Measurements from ENCODE around the gene GAREM1. TPM values are rescaled to one million over a fixed set of nuclear protein-coding genes. Genes with fewer than 3 reads are reported as not detected.

The GAREM1 gene
- total RNA-seq, 1 donor from 2014 or later: 5.1 TPM

DNA sequence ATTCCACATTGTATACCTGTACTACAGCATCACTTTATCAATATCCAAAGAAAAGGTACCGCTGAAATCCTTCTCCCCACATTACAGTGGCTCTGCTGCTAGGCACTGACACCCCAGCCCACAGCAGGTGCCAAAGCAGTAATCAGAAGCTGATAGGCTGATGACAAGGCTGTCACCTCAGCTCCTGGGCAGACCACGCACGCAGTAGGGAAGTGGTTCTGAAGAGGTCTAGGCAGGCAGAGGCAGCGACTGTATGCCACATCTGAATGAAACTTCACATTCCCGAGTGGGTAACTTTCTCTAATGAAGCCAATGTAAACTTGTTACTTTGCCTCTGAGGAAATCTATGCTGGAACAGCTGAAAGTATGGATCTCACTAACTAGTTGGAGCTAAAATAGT lies 167.9 kb downstream of the GAREM1 start:
- no peaks in the 10 kb centered on the region for H3K9me3 Mint-ChIP-seq

GRCh38 chr18:32301976-32302743 lies 168.5 kb downstream of the GAREM1 start:
- peaks cover 2% of the 10 kb centered on the region for H3K27me3 Mint-ChIP-seq (ENCODE audit: insufficient read depth, low read depth)
- Histone ChIP-seq H3K9me3 (ENCODE audit: low read depth) (no peaks in the 10 kb centered on the region), H3K27ac (no peak overlapping the region), H3K4me2 (no peak overlapping the region), H3K4me1 (no peaks in the 10 kb centered on the region), H4K20me1 (ENCODE audit: low read depth) (no peaks in the 10 kb centered on the region), H3K9ac (no peak overlapping the region), H3K36me3 (no peaks in the 10 kb centered on the region), H3K27me3 (no peaks in the 10 kb centered on the region), H3F3A (ENCODE audit: low read depth) (no peaks in the 10 kb centered on the region), H2AFZ (replicated peaks) (no peak overlapping the region), H3K4me3 (no peak overlapping the region), H3K79me2 (ENCODE audit: low read depth) (no peaks in the 10 kb centered on the region)
- H3K36me3 Mint-ChIP-seq: peaks cover 15% of the 10 kb centered on the region
- no peak overlapping the region for H3K27ac Mint-ChIP-seq
- no peaks in the 10 kb centered on the region for H3K4me1 Mint-ChIP-seq
- no peak overlapping the region for H3K4me3 Mint-ChIP-seq
- no peaks in the 10 kb centered on the region for H3K9me3 Mint-ChIP-seq
- no peak for DNase-seq (ENCODE audit: low spot score)
- TF ChIP-seq CTCF (IDR thresholded peaks at IDR 0.05) (no peak), EZH2 (IDR thresholded peaks at IDR 0.05) (no peak), EZH2phosphoT487 (IDR thresholded peaks at IDR 0.05) (no peak)

More for the DNA sequence above, 167.9 kb downstream of the GAREM1 start:
- H3K9ac ChIP-seq: no peak overlapping the region
- H3K4me3 Mint-ChIP-seq: no peak overlapping the region
- no peaks in the 10 kb centered on the region for H3F3A ChIP-seq (ENCODE audit: low read depth)
- no peak overlapping the region for H3K27ac Mint-ChIP-seq
- H3K4me2 ChIP-seq: no peak overlapping the region
- no peaks in the 10 kb centered on the region for H4K20me1 ChIP-seq (ENCODE audit: low read depth)
- H3K79me2 ChIP-seq (ENCODE audit: low read depth): no peaks in the 10 kb centered on the region
- DNase-seq (ENCODE audit: low spot score): no peak
- H3K27ac ChIP-seq: no peak overlapping the region
- H3K27me3 Mint-ChIP-seq (ENCODE audit: insufficient read depth, low read depth): peaks cover 2% of the 10 kb centered on the region
- no peaks in the 10 kb centered on the region for H3K4me1 ChIP-seq
- no peaks in the 10 kb centered on the region for H3K27me3 ChIP-seq
- H3K4me3 ChIP-seq: no peak overlapping the region
- H3K9me3 ChIP-seq (ENCODE audit: low read depth): no peaks in the 10 kb centered on the region
- peaks cover 15% of the 10 kb centered on the region for H3K36me3 Mint-ChIP-seq
- no peaks in the 10 kb centered on the region for H3K4me1 Mint-ChIP-seq
- no peak for TF ChIP-seq CTCF (IDR thresholded peaks at IDR 0.05)
- TF ChIP-seq EZH2phosphoT487 (IDR thresholded peaks at IDR 0.05): no peak
- no peak for TF ChIP-seq EZH2 (IDR thresholded peaks at IDR 0.05)
- no peaks in the 10 kb centered on the region for H3K36me3 ChIP-seq
- H2AFZ ChIP-seq (replicated peaks): no peak overlapping the region

GRCh38 chr18:32301361-32301760 lies 169.3 kb downstream of the GAREM1 start:
- Mint-ChIP-seq H3K27ac (no peak overlapping the region), H3K27me3 (ENCODE audit: insufficient read depth, low read depth) (peaks cover 2% of the 10 kb centered on the region), H3K4me3 (no peak overlapping the region), H3K36me3 (peaks cover 14% of the 10 kb centered on the region), H3K9me3 (no peaks in the 10 kb centered on the region), H3K4me1 (no peaks in the 10 kb centered on the region)
- Histone ChIP-seq H3K9me3 (ENCODE audit: low read depth) (no peaks in the 10 kb centered on the region), H3K4me2 (no peak overlapping the region), H4K20me1 (ENCODE audit: low read depth) (no peaks in the 10 kb centered on the region), H3K27me3 (no peaks in the 10 kb centered on the region), H3K79me2 (ENCODE audit: low read depth) (no peaks in the 10 kb centered on the region), H3K27ac (no peak overlapping the region), H3K9ac (no peak overlapping the region), H3K36me3 (no peaks in the 10 kb centered on the region), H3K4me1 (no peaks in the 10 kb centered on the region), H3K4me3 (no peak overlapping the region), H2AFZ (replicated peaks) (no peak overlapping the region), H3F3A (ENCODE audit: low read depth) (no peaks in the 10 kb centered on the region)
- no peak for DNase-seq (ENCODE audit: low spot score)
- no peak for TF ChIP-seq EZH2phosphoT487 (IDR thresholded peaks at IDR 0.05)

- H3K9me3 Mint-ChIP-seq: no peaks in the 10 kb centered on the region
- H3K27ac ChIP-seq: no peak overlapping the region
- no peaks in the 10 kb centered on the region for H3K4me1 ChIP-seq
- no peak overlapping the region for H3K9ac ChIP-seq
- no peak overlapping the region for H3K4me2 ChIP-seq
- H4K20me1 ChIP-seq (ENCODE audit: low read depth): no peaks in the 10 kb centered on the region
- no peak for TF ChIP-seq EZH2 (IDR thresholded peaks at IDR 0.05)
- TF ChIP-seq EZH2phosphoT487 (IDR thresholded peaks at IDR 0.05): no peak
- TF ChIP-seq CTCF (IDR thresholded peaks at IDR 0.05): no peak
- H3K4me1 Mint-ChIP-seq: no peaks in the 10 kb centered on the region
- H2AFZ ChIP-seq (replicated peaks): no peak overlapping the region
- no peak overlapping the region for H3K4me3 Mint-ChIP-seq
- no peaks in the 10 kb centered on the region for H3K27me3 ChIP-seq
- no peak for DNase-seq (ENCODE audit: low spot score)
- H3K36me3 ChIP-seq: no peaks in the 10 kb centered on the region
- H3K36me3 Mint-ChIP-seq: peaks cover 9% of the 10 kb centered on the region
- H3K9me3 ChIP-seq (ENCODE audit: low read depth): no peaks in the 10 kb centered on the region
- H3K27ac Mint-ChIP-seq: no peak overlapping the region
- no peaks in the 10 kb centered on the region for H3F3A ChIP-seq (ENCODE audit: low read depth)
- H3K27me3 Mint-ChIP-seq (ENCODE audit: insufficient read depth, low read depth): peaks cover 2% of the 10 kb centered on the region
- no peak overlapping the region for H3K4me3 ChIP-seq
- no peaks in the 10 kb centered on the region for H3K79me2 ChIP-seq (ENCODE audit: low read depth)
Measured at GRCh38 chr18:32300914-32301313, 169.8 kb downstream of the GAREM1 start.

All from neural progenitor cell (in vitro differentiated cells).